SK-N-SH (cell line): ENCODE measurements around the gene GALNS. TPM values are rescaled to one million over a fixed set of nuclear protein-coding genes. Genes with fewer than 3 reads are reported as not detected.

Experiments
- CTCF ChIA-PET: fragments of 300-600, 350-600 bp; formaldehyde crosslinking; extraction: SDS; loops from one replicate; lab custom pipeline; 2021; lab: Yijun Ruan, JAX
- POLR2A ChIA-PET: fragments of 350-600 bp; sonication (Branson Sonifier 250); formaldehyde crosslinking; extraction: SDS; loops from one replicate; lab custom pipeline; 2020; ENCODE audit warnings: antibody characterized with exemption, inconsistent platforms; lab: Yijun Ruan, JAX
- DNase-seq: peaks from one replicate; pipeline ENCODE4 v3.0.0; 2012
- H2AFZ ChIP-seq: fragments of 200-600 bp; sonication (generic); 2 replicates; pipeline ENCODE4 v1.8.1; 2016; ENCODE audit warnings: antibody characterized with exemption, mild to moderate bottlenecking, low read depth
- H3F3A ChIP-seq: fragments of 200-600 bp; sonication (generic); replicated peaks from 2 replicates; pipeline ENCODE3; 2016; ENCODE audit warnings: antibody characterized with exemption, mild to moderate bottlenecking; ENCODE audit not compliant: insufficient read depth
- H3K27ac ChIP-seq, 2 experiments: fragments of 200-500 bp in 1 of 2; fragments of 200-600 bp in 1 of 2; sonication (Bioruptor generic) in 1 of 2; sonication (generic), shearing (Covaris generic) in 1 of 2; 2 replicates each; pipeline versions ENCODE4 v1.5.1 to v1.6.1; 2014 to 2016; ENCODE audit warnings: low read depth in 2 of 2, inconsistent platforms in 1 of 2, low read length in 1 of 2, mild to moderate bottlenecking in 1 of 2, mixed read lengths in 1 of 2
- H3K27me3 ChIP-seq: fragments of 200-600 bp; sonication (generic), shearing (Covaris generic); 2 replicates; pipeline ENCODE4 v1.6.1; 2016; ENCODE audit warnings: mixed run types; ENCODE audit not compliant: insufficient read depth
- H3K36me3 ChIP-seq, 2 experiments: fragments of 200-500 bp in 1 of 2; fragments of 200-600 bp in 1 of 2; sonication (Bioruptor generic) in 1 of 2; sonication (generic) in 1 of 2; replicated peaks in 1 of 2; 2 replicates each; pipeline versions ENCODE3 to v1.5.1; 2014 to 2016; ENCODE audit warnings: low read length in 1 of 2, mild to moderate bottlenecking in 1 of 2; ENCODE audit not compliant: insufficient read depth in 2 of 2, control insufficient read depth in 1 of 2
- H3K4me1 ChIP-seq, 2 experiments: fragments of 200-500 bp in 1 of 2; fragments of 200-600 bp in 1 of 2; sonication (Bioruptor generic) in 1 of 2; sonication (generic), shearing (Covaris generic) in 1 of 2; 2 replicates each; pipeline versions ENCODE4 v1.5.1 to v1.6.1; 2014 to 2016; ENCODE audit warnings: low read depth in 1 of 2, low read length in 1 of 2, mixed run types in 1 of 2; ENCODE audit not compliant: insufficient read depth in 2 of 2, control insufficient read depth in 1 of 2
- H3K4me2 ChIP-seq: fragments of 200-600 bp; sonication (generic), shearing (Covaris generic); 2 replicates; pipeline ENCODE4 v1.6.1; 2017; ENCODE audit warnings: mixed run types
- H3K4me3 ChIP-seq, 2 experiments: fragments of 200-500 bp in 1 of 2; fragments of 200-600 bp in 1 of 2; sonication (Bioruptor generic) in 1 of 2; sonication (generic), shearing (Covaris generic) in 1 of 2; 2 replicates each; pipeline versions ENCODE4 v1.5.1 to v1.8.1; 2014 to 2016; ENCODE audit warnings: low read depth in 2 of 2, inconsistent platforms in 1 of 2, low read length in 1 of 2, mild to moderate bottlenecking in 1 of 2, mixed read lengths in 1 of 2, moderate library complexity in 1 of 2
- H3K79me2 ChIP-seq: fragments of 200-600 bp; sonication (generic); 2 replicates; pipeline ENCODE4 v1.8.1; 2017; ENCODE audit warnings: mild to moderate bottlenecking; ENCODE audit not compliant: insufficient read depth
- H3K9ac ChIP-seq: fragments of 200-600 bp; sonication (generic); 2 replicates; pipeline ENCODE4 v1.6.1; 2017; ENCODE audit warnings: mixed run types
- H3K9me2 ChIP-seq: fragments of 200-600 bp; sonication (generic); 2 replicates; pipeline ENCODE4 v1.6.1; 2017; ENCODE audit warnings: mixed run types
- H3K9me3 ChIP-seq: fragments of 200-600 bp; sonication (generic); 2 replicates; pipeline ENCODE4 v1.6.1; 2017; ENCODE audit warnings: mixed run types, mild to moderate bottlenecking, moderate library complexity
- H4K20me1 ChIP-seq: fragments of 200-600 bp; sonication (generic); 2 replicates; pipeline ENCODE4 v1.6.1; 2017; ENCODE audit warnings: mild to moderate bottlenecking, mixed run types; ENCODE audit not compliant: insufficient read depth
- FOSL2 ChIP-seq: IDR thresholded peaks from 2 replicates; pipeline ENCODE4 v1.4.0; 2012; ENCODE audit warnings: low read depth, mild to moderate bottlenecking, moderate library complexity, borderline replicate concordance
- FOXJ3 ChIP-seq: sonication (generic); formaldehyde crosslinking; IDR thresholded peaks from 2 replicates; pipeline ENCODE4 v1.5.1; 2020; ENCODE audit warnings: mild to moderate bottlenecking, missing genetic modification reagents
- JUND ChIP-seq: IDR thresholded peaks from 2 replicates; pipeline ENCODE4 v1.4.0; 2012
- MEF2A ChIP-seq: IDR thresholded peaks from 2 replicates; pipeline ENCODE4 v1.4.0; 2012; ENCODE audit warnings: low read depth, borderline replicate concordance
- MXI1 ChIP-seq: IDR thresholded peaks from 2 replicates; pipeline ENCODE4 v1.6.1; 2012; ENCODE audit warnings: mild to moderate bottlenecking, low read depth, low read length, improper control_type of control experiment
- POLR2AphosphoS5 ChIP-seq: IDR thresholded peaks from 2 replicates; pipeline ENCODE4 v1.6.1; 2012; ENCODE audit warnings: low read depth, low read length
- RAD21 ChIP-seq: IDR thresholded peaks from 2 replicates; pipeline ENCODE4 v1.6.1; 2012; ENCODE audit warnings: mild to moderate bottlenecking, low read length
- RCOR1 ChIP-seq: fragments of 150-350 bp; IDR thresholded peaks from 2 replicates; pipeline ENCODE4 v1.6.1; 2017; ENCODE audit warnings: antibody characterized with exemption, low read length
- REST ChIP-seq: IDR thresholded peaks from 2 replicates; pipeline ENCODE4 v1.6.1; 2012; ENCODE audit warnings: mild to moderate bottlenecking, low read depth, low read length, moderate library complexity
- SIN3A ChIP-seq: IDR thresholded peaks from 2 replicates; pipeline ENCODE4 v1.6.1; 2012; ENCODE audit warnings: low read depth, mild to moderate bottlenecking, low read length, moderate library complexity, borderline replicate concordance
- YY1 ChIP-seq: IDR thresholded peaks from 2 replicates; pipeline ENCODE4 v1.4.0; 2012; ENCODE audit warnings: low read depth, mild to moderate bottlenecking
- ZBTB33 ChIP-seq: IDR thresholded peaks from 2 replicates; pipeline ENCODE4 v1.4.0; 2012; ENCODE audit warnings: low read depth, borderline replicate concordance
- WGBS: methylation state at CpG from one replicate; pipeline ENCODE4 v1.1.6; 2017; ENCODE audit warnings: low lambda C conversion rate; 5-methylcytosine and 5-hydroxymethylcytosine counted together
- polyA plus RNA-seq, 3 experiments: library from polyadenylated mRNA; depleted of rRNA; stranded (reverse); fragments of >200 nt; gene quantifications; 2 replicates each; pipeline ENCODE4 v1.2.3, GENCODE V29; 2012
- TF ChIP-seq, protein P1 (sequence below): IDR thresholded peaks from 2 replicates; pipeline ENCODE4 v1.4.0; 2012; ENCODE audit warnings: low read depth
- TF ChIP-seq, protein P2 (sequence below): fragments of 150-350 bp; IDR thresholded peaks from 2 replicates; pipeline ENCODE4 v1.6.1; 2017; ENCODE audit warnings: antibody characterized with exemption, low read length, low read depth, borderline replicate concordance
- TF ChIP-seq, protein P3 (sequence below): IDR thresholded peaks from 2 replicates; pipeline ENCODE4 v1.4.0; 2012; ENCODE audit warnings: low read depth, borderline replicate concordance

GALNS gene
- polyA plus RNA-seq, 1 of the 3 experiments (the other 2 are of a cell fraction): 16.5 TPM

GRCh38 chr16:88810166-88810911 is 46.4 kb downstream of the GALNS start:
- H3F3A ChIP-seq: peaks cover 25% of the 10 kb centered on the region
- no peaks in the 10 kb centered on the region for H3K9me2 ChIP-seq
- TF ChIP-seq, protein P1, sequence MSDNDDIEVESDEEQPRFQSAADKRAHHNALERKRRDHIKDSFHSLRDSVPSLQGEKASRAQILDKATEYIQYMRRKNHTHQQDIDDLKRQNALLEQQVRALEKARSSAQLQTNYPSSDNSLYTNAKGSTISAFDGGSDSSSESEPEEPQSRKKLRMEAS: no peak
- TF ChIP-seq FOXJ3 (CRISPR knock-in tag) (no peak), RAD21 (no peak), ZBTB33 (no peak), SIN3A (no peak), POLR2AphosphoS5 (no peak), YY1 (no peak), RCOR1 (no peak), REST (no peak), FOSL2 (no peak), MXI1 (no peak), MEF2A (no peak), JUND (no peak)
- TF ChIP-seq, protein P2, sequence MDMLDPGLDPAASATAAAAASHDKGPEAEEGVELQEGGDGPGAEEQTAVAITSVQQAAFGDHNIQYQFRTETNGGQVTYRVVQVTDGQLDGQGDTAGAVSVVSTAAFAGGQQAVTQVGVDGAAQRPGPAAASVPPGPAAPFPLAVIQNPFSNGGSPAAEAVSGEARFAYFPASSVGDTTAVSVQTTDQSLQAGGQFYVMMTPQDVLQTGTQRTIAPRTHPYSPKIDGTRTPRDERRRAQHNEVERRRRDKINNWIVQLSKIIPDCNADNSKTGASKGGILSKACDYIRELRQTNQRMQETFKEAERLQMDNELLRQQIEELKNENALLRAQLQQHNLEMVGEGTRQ: no peak
- TF ChIP-seq, protein P3, sequence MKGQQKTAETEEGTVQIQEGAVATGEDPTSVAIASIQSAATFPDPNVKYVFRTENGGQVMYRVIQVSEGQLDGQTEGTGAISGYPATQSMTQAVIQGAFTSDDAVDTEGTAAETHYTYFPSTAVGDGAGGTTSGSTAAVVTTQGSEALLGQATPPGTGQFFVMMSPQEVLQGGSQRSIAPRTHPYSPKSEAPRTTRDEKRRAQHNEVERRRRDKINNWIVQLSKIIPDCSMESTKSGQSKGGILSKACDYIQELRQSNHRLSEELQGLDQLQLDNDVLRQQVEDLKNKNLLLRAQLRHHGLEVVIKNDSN: no peak
- peak overlapping the region; percentile 78 for H3K9ac ChIP-seq
- peaks cover 10 to 23% of the 10 kb centered on the region in 2 experiments; a peak in 2 of 4 replicates for H3K4me1 ChIP-seq
- CTCF ChIA-PET: interaction anchor here (1.0 to 9.1 kb wide), 6 partner anchors 10 to 406 kb away, joined by 3 to 82 read pairs (median 12); partner anchors contain the start of genes CDH15, GALNS and TRAPPC2L
- peak overlapping the region; percentile 98 for H3K4me2 ChIP-seq
- peak overlapping the region; percentile 73 to 74 for H3K4me3 ChIP-seq
- WGBS: 57% methylated on average over 10 of the region's 12 CpGs
- peaks cover 14% of the 10 kb centered on the region for H3K79me2 ChIP-seq
- no peak overlapping the region for H2AFZ ChIP-seq
- peaks cover 25% of the 10 kb centered on the region for H4K20me1 ChIP-seq
- H3K27me3 ChIP-seq: no peaks in the 10 kb centered on the region
- H3K9me3 ChIP-seq: no peaks in the 10 kb centered on the region
- no peak for DNase-seq
- H3K36me3 ChIP-seq: peaks cover 0 to 32% of the 10 kb centered on the region in 2 experiments
- POLR2A ChIA-PET: interaction anchor here (1.0 kb wide), 1 partner anchor 11 kb away, joined by 3 read pairs; no protein-coding TSS in a partner anchor
- H3K27ac ChIP-seq: peak overlapping the region in 1 of 2 experiments; percentile 79; a peak in 3 of 4 replicates
